WERI-Rb-1 (cell line): ENCODE data around the gene SEC24B.

Source experiments
- DNase-seq: peaks from one replicate; pipeline ENCODE4 v3.0.0-alpha.2; 2020
- H3K27ac ChIP-seq: fragments of 250-450 bp; sonication (Bioruptor Pico); 2 replicates; pipeline ENCODE4 v1.5.1; 2020; ENCODE audit warnings: mild to moderate bottlenecking, moderate library complexity
- H3K27me3 ChIP-seq: fragments of 250-450 bp; sonication (Bioruptor Pico); 2 replicates; pipeline ENCODE4 v1.5.1; 2021; ENCODE audit warnings: mild to moderate bottlenecking, low read depth, moderate library complexity; ENCODE audit not compliant: insufficient read depth, severe bottlenecking
- H3K36me3 ChIP-seq: fragments of 250-450 bp; sonication (Bioruptor Pico); 2 replicates; pipeline ENCODE4 v1.5.1; 2020; ENCODE audit warnings: mild to moderate bottlenecking, moderate library complexity
- H3K4me3 ChIP-seq: 2 replicates; pipeline ENCODE4 v1.5.1; 2011; ENCODE audit warnings: low read depth, mild to moderate bottlenecking, control low read depth, low read length
- H3K9me3 ChIP-seq: fragments of 250-450 bp; sonication (Bioruptor Pico); 2 replicates; pipeline ENCODE4 v1.5.1; 2021; ENCODE audit warnings: mild to moderate bottlenecking, moderate library complexity; ENCODE audit not compliant: severe bottlenecking
- CTCF ChIP-seq: IDR thresholded peaks from 2 replicates; pipeline ENCODE4 v1.5.1; 2011; ENCODE audit warnings: low read depth, mild to moderate bottlenecking, control low read depth, inconsistent platforms, low read length

Gene SEC24B

GRCh38 chr4:109559983-109560686 is 126.5 kb downstream of the SEC24B start, which contains the start of gene MCUB:
Gene MCUB (plus strand): TSS chr4:109560246. CDS start chr4:109560338, 92 bp downstream.
- DNase-seq, result peak; percentile 91
- peak within 1 kb of the TSS; percentile 52 for H3K27ac ChIP-seq

DNA sequence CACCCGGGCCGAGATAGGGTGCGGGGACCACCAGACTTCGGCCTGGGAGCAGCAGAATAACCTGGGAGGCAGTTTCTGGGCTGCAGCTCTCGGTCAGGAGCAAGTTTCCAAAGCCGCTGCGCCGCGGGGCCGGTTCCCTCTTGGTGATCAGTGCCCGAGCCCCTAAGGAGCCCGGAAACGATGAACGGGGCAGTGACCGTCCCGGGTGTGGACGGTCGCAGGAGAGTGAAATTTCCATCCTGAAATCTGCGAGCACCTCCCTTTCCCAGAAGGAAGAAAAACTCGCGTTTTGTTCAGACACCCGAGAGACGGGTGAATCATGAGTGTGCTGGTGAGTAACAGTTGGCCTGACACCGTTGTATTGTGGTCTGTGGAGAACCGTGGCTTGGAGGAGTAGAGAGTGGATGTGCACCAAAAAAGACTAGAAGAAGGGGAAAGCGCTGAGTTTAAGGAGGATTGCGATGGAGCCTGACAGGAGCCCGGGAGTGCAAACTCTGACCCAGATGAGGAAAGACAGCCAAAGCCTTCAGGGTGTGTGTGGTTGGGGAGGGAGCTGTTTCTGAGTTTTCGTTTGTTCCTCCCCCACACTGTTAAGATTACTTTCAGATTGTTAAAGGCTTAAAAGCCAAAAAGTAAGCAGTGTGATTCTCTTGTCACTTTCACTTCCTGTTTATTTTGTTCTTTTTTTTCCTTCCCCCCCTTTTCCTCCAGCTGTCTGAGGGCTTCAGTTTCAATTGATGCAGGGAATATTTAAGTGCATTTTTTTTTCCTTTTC is 127.3 kb downstream of the SEC24B start:
- H3K9me3 ChIP-seq, result peaks cover 8% of the 10 kb centered on the region
- H3K27me3 ChIP-seq, result no peaks in the 10 kb centered on the region

More at GRCh38 chr4:109559983-109560686, 126.5 kb downstream of the SEC24B start, which contains the start of gene MCUB:
- peak; percentile 5; the same call in 1 of the 2 replicates for TF ChIP-seq CTCF
- Histone ChIP-seq H3K4me3 (peak within 1 kb of the TSS; percentile 60), H3K9me3 (peaks cover 8% of the 10 kb centered on the region), H3K27me3 (no peaks in the 10 kb centered on the region), H3K36me3 (no peaks in the 10 kb centered on the region)

GRCh38 chr4:109562457-109563239 is 129.0 kb downstream of the SEC24B start:
- Histone ChIP-seq H3K27me3 (no peaks in the 10 kb centered on the region), H3K36me3 (no peaks in the 10 kb centered on the region), H3K27ac (no peak overlapping the region), H3K9me3 (peaks cover 6% of the 10 kb centered on the region), H3K4me3 (no peak overlapping the region)
- TF ChIP-seq CTCF, result no peak
- DNase-seq, result no peak

More for the DNA sequence above, 127.3 kb downstream of the SEC24B start:
- no peak for TF ChIP-seq CTCF
- peak overlapping the region; percentile 11; the same call in 1 of the 2 replicates for H3K27ac ChIP-seq
- peak; percentile 38 for DNase-seq
- peak overlapping the region; percentile 60 for H3K4me3 ChIP-seq
- no peaks in the 10 kb centered on the region for H3K36me3 ChIP-seq

DNA sequence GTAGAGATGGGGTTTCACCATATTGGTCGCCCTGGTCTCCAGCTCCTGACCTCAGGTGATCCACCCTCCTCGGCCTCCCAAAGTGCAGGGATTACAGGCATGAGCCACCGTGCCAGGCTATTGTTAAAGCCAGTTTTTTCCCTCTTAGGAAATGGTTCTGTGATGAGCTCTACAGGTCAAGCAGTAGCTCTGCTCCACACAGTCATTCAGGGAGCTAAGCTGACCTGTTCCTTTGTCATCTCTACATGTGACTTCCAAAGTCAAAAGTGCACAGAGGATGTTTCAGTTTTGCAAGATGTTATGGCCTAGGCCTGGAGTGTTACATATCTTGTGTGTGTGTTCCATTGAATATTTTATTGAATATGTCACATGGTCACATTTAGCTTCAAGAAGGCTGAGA is 137.9 kb downstream of the SEC24B start:
- Histone ChIP-seq H3K36me3 (no peaks in the 10 kb centered on the region), H3K9me3 (no peaks in the 10 kb centered on the region), H3K4me3 (no peak overlapping the region), H3K27me3 (no peaks in the 10 kb centered on the region), H3K27ac (no peak overlapping the region)
- no peak for DNase-seq
- no peak for TF ChIP-seq CTCF

GRCh38 chr4:109572154-109572553 is 138.5 kb downstream of the SEC24B start:
- H3K4me3 ChIP-seq, result no peak overlapping the region
- no peak for DNase-seq

More at GRCh38 chr4:109572154-109572553, 138.5 kb downstream of the SEC24B start:
- H3K36me3 ChIP-seq, result no peaks in the 10 kb centered on the region
- no peak for TF ChIP-seq CTCF
- H3K27me3 ChIP-seq, result no peaks in the 10 kb centered on the region
- no peak overlapping the region for H3K27ac ChIP-seq
- no peaks in the 10 kb centered on the region for H3K9me3 ChIP-seq
